Caco-2 (cell line): ENCODE data around the gene CCDC197. TPM values are rescaled to one million over a fixed set of nuclear protein-coding genes. Genes with fewer than 3 reads are reported as not detected.

Experiments used
- BruUV-seq: library from RNA; stranded (reverse); fragments of 400-500 nt; replicated peaks from 2 replicates; lab custom pipeline; 2021; lab: Mats Ljungman, UMichigan
- CTCF ChIA-PET: fragments of 300-600 bp; sonication (Branson Sonifier 250); formaldehyde crosslinking; loops from one replicate; lab custom pipeline; 2022; ENCODE audit warnings: antibody characterized with exemption; lab: Charles Lee
- POLR2A ChIA-PET: fragments of 300-600 bp; sonication (Branson Sonifier 250); formaldehyde crosslinking; loops from one replicate; lab custom pipeline; 2022; ENCODE audit warnings: antibody characterized with exemption; lab: Charles Lee
- DNase-seq, 2 experiments: peaks; one replicate each; pipeline versions ENCODE4 v3.0.0 to v3.0.0-alpha.2; 2020 to 2022
- H3K27me3 ChIP-seq: replicated peaks from 2 replicates; pipeline ENCODE4 v1.6.0; 2011; ENCODE audit warnings: low read length; ENCODE audit not compliant: control insufficient read depth, insufficient read depth
- H3K36me3 ChIP-seq: 2 replicates; pipeline ENCODE4 v1.5.1; 2011; ENCODE audit warnings: low read length; ENCODE audit not compliant: control insufficient read depth, insufficient read depth
- H3K4me1 ChIP-seq: fragments of 250-450 bp; sonication (Bioruptor Pico); 2 replicates; pipeline ENCODE4 v1.5.1; 2020; ENCODE audit warnings: mild to moderate bottlenecking
- H3K4me3 ChIP-seq: 2 replicates; pipeline ENCODE4 v1.5.1; 2011; ENCODE audit warnings: low read depth, mild to moderate bottlenecking, control low read depth, low read length
- H3K9me3 ChIP-seq: fragments of 250-450 bp; sonication (Bioruptor Pico); 2 replicates; pipeline ENCODE4 v1.5.1; 2020; ENCODE audit warnings: mild to moderate bottlenecking, moderate library complexity
- H3K27ac Mint-ChIP-seq: one replicate; pipeline ENCODE4 v1.8.0; 2022; ENCODE audit warnings: mixed read lengths; ENCODE audit not compliant: unreplicated experiment
- H3K27me3 Mint-ChIP-seq: one replicate; pipeline ENCODE4 v1.8.0; 2022; ENCODE audit warnings: mixed read lengths; ENCODE audit not compliant: insufficient read depth, unreplicated experiment
- H3K36me3 Mint-ChIP-seq: one replicate; pipeline ENCODE4 v1.8.0; 2022; ENCODE audit warnings: mild to moderate bottlenecking, mixed read lengths; ENCODE audit not compliant: insufficient read depth, unreplicated experiment
- H3K4me1 Mint-ChIP-seq: one replicate; pipeline ENCODE4 v1.8.0; 2022; ENCODE audit warnings: low read depth, mixed read lengths; ENCODE audit not compliant: unreplicated experiment
- H3K4me3 Mint-ChIP-seq: one replicate; pipeline ENCODE4 v1.8.0; 2022; ENCODE audit warnings: mild to moderate bottlenecking, moderate library complexity, mixed read lengths; ENCODE audit not compliant: unreplicated experiment
- H3K9me3 Mint-ChIP-seq: one replicate; pipeline ENCODE4 v1.8.0; 2022; ENCODE audit warnings: mixed read lengths; ENCODE audit not compliant: unreplicated experiment
- intact Hi-C: fragments of 100-400 bp; cut with micrococcal nuclease; formaldehyde crosslinking; loops from one replicate; pipeline ENCODE4 v1.10.0; 2022; ENCODE audit not compliant: unreplicated experiment
- total RNA-seq: library from RNA; stranded (reverse); gene quantifications from 2 replicates; pipeline ENCODE4 v1.2.3, GENCODE V29; 2022
- TF ChIP-seq, protein P1 (sequence below), 2 experiments: fragments of 200-600 bp in 1 of 2; IDR thresholded peaks; 1 replicate in 1 of 2; 2 replicates in 1 of 2; pipeline versions ENCODE4 v1.5.1 to v1.8.0; 2011 to 2022; ENCODE audit warnings: antibody characterized with exemption in 1 of 2, control low read depth in 1 of 2, inconsistent platforms in 1 of 2, low read depth in 1 of 2, low read length in 1 of 2, mild to moderate bottlenecking in 1 of 2, moderate library complexity in 1 of 2; ENCODE audit not compliant: insufficient read depth in 1 of 2, severe bottlenecking in 1 of 2, unreplicated experiment in 1 of 2

Gene CCDC197
- total RNA-seq, 1 experiment from 2014 or later, result not detected

- TF ChIP-seq, protein P1, sequence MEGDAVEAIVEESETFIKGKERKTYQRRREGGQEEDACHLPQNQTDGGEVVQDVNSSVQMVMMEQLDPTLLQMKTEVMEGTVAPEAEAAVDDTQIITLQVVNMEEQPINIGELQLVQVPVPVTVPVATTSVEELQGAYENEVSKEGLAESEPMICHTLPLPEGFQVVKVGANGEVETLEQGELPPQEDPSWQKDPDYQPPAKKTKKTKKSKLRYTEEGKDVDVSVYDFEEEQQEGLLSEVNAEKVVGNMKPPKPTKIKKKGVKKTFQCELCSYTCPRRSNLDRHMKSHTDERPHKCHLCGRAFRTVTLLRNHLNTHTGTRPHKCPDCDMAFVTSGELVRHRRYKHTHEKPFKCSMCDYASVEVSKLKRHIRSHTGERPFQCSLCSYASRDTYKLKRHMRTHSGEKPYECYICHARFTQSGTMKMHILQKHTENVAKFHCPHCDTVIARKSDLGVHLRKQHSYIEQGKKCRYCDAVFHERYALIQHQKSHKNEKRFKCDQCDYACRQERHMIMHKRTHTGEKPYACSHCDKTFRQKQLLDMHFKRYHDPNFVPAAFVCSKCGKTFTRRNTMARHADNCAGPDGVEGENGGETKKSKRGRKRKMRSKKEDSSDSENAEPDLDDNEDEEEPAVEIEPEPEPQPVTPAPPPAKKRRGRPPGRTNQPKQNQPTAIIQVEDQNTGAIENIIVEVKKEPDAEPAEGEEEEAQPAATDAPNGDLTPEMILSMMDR (IDR thresholded peaks at IDR 0.05; ENCODE audit: insufficient read depth in 1 of 2, low read depth in 1 of 2, low read length in 1 of 2, severe bottlenecking in 1 of 2, unreplicated experiment in 1 of 2), result no peak
- H3K9me3 ChIP-seq, result no peaks in the 10 kb centered on the region
- H3K4me3 ChIP-seq, result no peak overlapping the region
- Mint-ChIP-seq H3K4me3 (no peak overlapping the region), H3K27me3 (no peaks in the 10 kb centered on the region), H3K4me1 (no peaks in the 10 kb centered on the region), H3K27ac (no peak overlapping the region), H3K36me3 (peaks cover 72% of the 10 kb centered on the region), H3K9me3 (no peaks in the 10 kb centered on the region)
- ChIA-PET POLR2A (interaction anchor here (1.0 kb wide), 1 partner anchor 29 kb away, joined by 3 read pairs; the partner anchor contains the start of genes DDX24 and IFI27L1), CTCF (interaction anchor here (1.5 to 3.1 kb wide), 2 partner anchors 76 to 84 kb away, joined by 4 to 28 read pairs; no protein-coding TSS in a partner anchor)
- H3K27me3 ChIP-seq, result no peaks in the 10 kb centered on the region
- peaks cover 3% of the 10 kb centered on the region for H3K36me3 ChIP-seq
- DNase-seq, result no peak
- intact Hi-C loops, result no loop called here
- no TSS peak for BruUV-seq
- no peaks in the 10 kb centered on the region for H3K4me1 ChIP-seq
These were observed 55.1 kb downstream of the CCDC197 start for GRCh38 chr14:94052199-94052598.

- CTCF ChIA-PET, result interaction anchor here (3.1 kb wide), 1 partner anchor 84 kb away, joined by 28 read pairs; no protein-coding TSS in a partner anchor
- Histone ChIP-seq H3K4me3 (no peak overlapping the region), H3K27me3 (no peaks in the 10 kb centered on the region), H3K9me3 (no peaks in the 10 kb centered on the region), H3K36me3 (peaks cover 3% of the 10 kb centered on the region), H3K4me1 (no peaks in the 10 kb centered on the region)
- Mint-ChIP-seq H3K4me3 (no peak overlapping the region), H3K27ac (no peak overlapping the region), H3K36me3 (peaks cover 71% of the 10 kb centered on the region), H3K4me1 (no peaks in the 10 kb centered on the region), H3K27me3 (no peaks in the 10 kb centered on the region), H3K9me3 (no peaks in the 10 kb centered on the region)
- BruUV-seq, result no TSS peak
- TF ChIP-seq, protein P1 (IDR thresholded peaks at IDR 0.05; ENCODE audit: insufficient read depth in 1 of 2, low read depth in 1 of 2, low read length in 1 of 2, severe bottlenecking in 1 of 2, unreplicated experiment in 1 of 2), result no peak
- DNase-seq, result no peak
- POLR2A ChIA-PET, result interaction anchor here (1.0 kb wide), 1 partner anchor 29 kb away, joined by 3 read pairs; the partner anchor contains the start of genes DDX24 and IFI27L1
- intact Hi-C loops, result no loop called here
These were observed 55.6 kb downstream of the CCDC197 start for GRCh38 chr14:94052662-94053061.

GRCh38 chr14:94054401-94054800, 57.3 kb downstream of the CCDC197 start:
- POLR2A ChIA-PET, result no interaction called here
- no peak for DNase-seq
- Histone ChIP-seq H3K27me3 (no peaks in the 10 kb centered on the region), H3K4me1 (no peaks in the 10 kb centered on the region), H3K9me3 (no peaks in the 10 kb centered on the region), H3K36me3 (peaks cover 3% of the 10 kb centered on the region), H3K4me3 (no peak overlapping the region)
- H3K27me3 Mint-ChIP-seq, result no peaks in the 10 kb centered on the region
- H3K27ac Mint-ChIP-seq, result no peak overlapping the region
- no peak overlapping the region for H3K4me3 Mint-ChIP-seq
- intact Hi-C loops, result no loop called here
- BruUV-seq, result no TSS peak
- H3K9me3 Mint-ChIP-seq, result no peaks in the 10 kb centered on the region
- H3K4me1 Mint-ChIP-seq, result no peaks in the 10 kb centered on the region
- CTCF ChIA-PET, result no interaction called here
- H3K36me3 Mint-ChIP-seq, result peaks cover 73% of the 10 kb centered on the region
- TF ChIP-seq, protein P1 (IDR thresholded peaks at IDR 0.05; ENCODE audit: insufficient read depth in 1 of 2, low read depth in 1 of 2, low read length in 1 of 2, severe bottlenecking in 1 of 2, unreplicated experiment in 1 of 2), result no peak
